ENCODE measurements around the gene CHRDL2.

DNA sequence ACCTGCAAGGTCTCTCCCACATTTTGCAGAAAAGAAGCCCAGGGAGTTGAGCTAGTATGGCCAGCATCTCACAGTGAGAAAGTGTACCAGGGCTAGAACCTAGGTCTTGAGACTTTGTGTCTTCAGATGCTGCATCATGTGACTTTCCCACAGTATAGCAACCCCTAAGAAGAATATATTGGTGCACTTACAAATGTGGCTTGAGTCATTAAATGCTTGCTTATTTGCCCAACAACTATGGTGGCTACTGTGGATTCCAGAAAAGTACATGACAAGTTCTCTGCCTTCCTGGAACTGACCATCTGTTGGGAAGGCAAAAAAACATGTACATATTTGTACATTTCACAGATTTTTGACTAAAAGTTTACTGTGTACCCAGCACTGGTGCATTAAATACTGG is 83.8 kb downstream of the CHRDL2 start:
- TF ChIP-seq, protein P1, sequence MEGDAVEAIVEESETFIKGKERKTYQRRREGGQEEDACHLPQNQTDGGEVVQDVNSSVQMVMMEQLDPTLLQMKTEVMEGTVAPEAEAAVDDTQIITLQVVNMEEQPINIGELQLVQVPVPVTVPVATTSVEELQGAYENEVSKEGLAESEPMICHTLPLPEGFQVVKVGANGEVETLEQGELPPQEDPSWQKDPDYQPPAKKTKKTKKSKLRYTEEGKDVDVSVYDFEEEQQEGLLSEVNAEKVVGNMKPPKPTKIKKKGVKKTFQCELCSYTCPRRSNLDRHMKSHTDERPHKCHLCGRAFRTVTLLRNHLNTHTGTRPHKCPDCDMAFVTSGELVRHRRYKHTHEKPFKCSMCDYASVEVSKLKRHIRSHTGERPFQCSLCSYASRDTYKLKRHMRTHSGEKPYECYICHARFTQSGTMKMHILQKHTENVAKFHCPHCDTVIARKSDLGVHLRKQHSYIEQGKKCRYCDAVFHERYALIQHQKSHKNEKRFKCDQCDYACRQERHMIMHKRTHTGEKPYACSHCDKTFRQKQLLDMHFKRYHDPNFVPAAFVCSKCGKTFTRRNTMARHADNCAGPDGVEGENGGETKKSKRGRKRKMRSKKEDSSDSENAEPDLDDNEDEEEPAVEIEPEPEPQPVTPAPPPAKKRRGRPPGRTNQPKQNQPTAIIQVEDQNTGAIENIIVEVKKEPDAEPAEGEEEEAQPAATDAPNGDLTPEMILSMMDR (IDR thresholded peaks at IDR 0.05; ENCODE audit: low read length): no peak
- TF ChIP-seq EZH2phosphoT487 (IDR thresholded peaks at IDR 0.05; ENCODE audit: low read length) (no peak), EZH2 (optimal IDR thresholded peaks at IDR 0.05; ENCODE audit: low read depth, low read length) (no peak)

All from MM.1S (cell line).